Small intestine (tissue), 7 donors: ENCODE results near the gene SEC22C. TPM values are rescaled to one million over a fixed set of nuclear protein-coding genes. Genes with fewer than 3 reads are reported as not detected.

Experiments used
- DNase-seq, 2 donors: peaks; one replicate each; pipeline versions ENCODE4 v3.0.0 to v3.0.0-alpha.2; 2013
- FAIRE-seq: peaks from 2 replicates; lab custom pipeline; 2012; peaks lifted over from hg19 to GRCh38; lab: Jason Lieb, UNC
- H3K27ac ChIP-seq, 3 donors: one replicate each; pipeline ENCODE4 v1.5.1; 2013; ENCODE audit warnings: low read length in 2 of 3, mild to moderate bottlenecking in 2 of 3, control low read depth in 1 of 3, inconsistent platforms in 1 of 3, low read depth in 1 of 3, moderate library complexity in 1 of 3
- H3K27me3 ChIP-seq, 3 donors: one replicate each; pipeline ENCODE4 v1.6.1; 2013; ENCODE audit warnings: low read length in 3 of 3, inconsistent platforms in 1 of 3; ENCODE audit not compliant: control insufficient read depth in 3 of 3, insufficient read depth in 3 of 3
- H3K36me3 ChIP-seq, 3 donors: one replicate each; pipeline ENCODE4 v1.6.1; 2013; ENCODE audit warnings: low read length in 3 of 3, inconsistent platforms in 1 of 3, low read depth in 1 of 3, mild to moderate bottlenecking in 1 of 3, moderate library complexity in 1 of 3; ENCODE audit not compliant: control insufficient read depth in 3 of 3, insufficient read depth in 2 of 3
- H3K4me1 ChIP-seq, 3 donors: one replicate each; pipeline ENCODE4 v1.6.1; 2013; ENCODE audit warnings: low read length in 2 of 3, inconsistent platforms in 1 of 3, low read depth in 1 of 3, mild to moderate bottlenecking in 1 of 3, moderate library complexity in 1 of 3; ENCODE audit not compliant: control insufficient read depth in 3 of 3, insufficient read depth in 2 of 3
- H3K4me3 ChIP-seq, 3 donors: one replicate each; pipeline ENCODE4 v1.5.1; 2013; ENCODE audit warnings: low read length in 3 of 3, control low read depth in 1 of 3, inconsistent platforms in 1 of 3, low read depth in 1 of 3, mild to moderate bottlenecking in 1 of 3, moderate library complexity in 1 of 3
- H3K9me3 ChIP-seq, 2 donors: one replicate each; pipeline ENCODE4 v1.6.1; 2013; ENCODE audit warnings: low read depth in 1 of 2, low read length in 1 of 2; ENCODE audit not compliant: control insufficient read depth in 2 of 2, insufficient read depth in 1 of 2
- WGBS, 3 donors: extraction: QIAGEN DNeasy Blood & Tissue Kit; methylation state at CpG; one replicate each; pipeline ENCODE4 v1.1.7; 2013; 5-methylcytosine and 5-hydroxymethylcytosine counted together
- polyA plus RNA-seq, 4 donors: library from polyadenylated mRNA; stranded (reverse) in 3 of 4; unstranded in 1 of 4; fragments of 200-250 nt in 3 of 4; fragments of 120-200 nt in 1 of 4; gene quantifications; one replicate each; pipeline versions ENCODE4 v1.2.1 to v1.2.3, GENCODE V29; 2013
- donor health status: healthy with polysubstance abuse.
- donor health status: control.
- donor health status: control.
- donor health status: Bipolar disorder and iron deficiency.
- donor health status: healthy.

The SEC22C gene
- polyA plus RNA-seq, 4 donors, result 24.1 to 49.9 (median 39.5) TPM

DNA sequence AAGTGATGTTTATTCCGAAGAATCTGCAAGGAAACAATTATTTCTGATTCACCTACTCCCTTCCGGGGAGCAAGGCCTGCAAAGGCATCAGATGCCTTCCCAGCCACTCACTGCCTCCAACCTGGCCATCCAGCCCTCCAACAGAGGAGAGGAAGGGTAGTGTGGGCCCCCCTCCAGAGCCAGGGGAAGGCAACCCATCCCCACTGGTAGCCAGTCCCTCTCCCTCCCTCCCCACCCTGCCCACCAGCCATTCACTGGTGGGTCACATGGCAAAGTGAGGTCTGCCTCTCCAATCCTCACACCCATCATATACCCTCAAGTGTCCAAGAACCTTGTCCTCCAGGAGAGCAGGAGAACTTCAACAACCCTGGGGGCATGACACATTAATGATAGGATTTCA, 81.7 kb downstream of the SEC22C start:
- FAIRE-seq (no peak), DNase-seq (no peak)

DNA sequence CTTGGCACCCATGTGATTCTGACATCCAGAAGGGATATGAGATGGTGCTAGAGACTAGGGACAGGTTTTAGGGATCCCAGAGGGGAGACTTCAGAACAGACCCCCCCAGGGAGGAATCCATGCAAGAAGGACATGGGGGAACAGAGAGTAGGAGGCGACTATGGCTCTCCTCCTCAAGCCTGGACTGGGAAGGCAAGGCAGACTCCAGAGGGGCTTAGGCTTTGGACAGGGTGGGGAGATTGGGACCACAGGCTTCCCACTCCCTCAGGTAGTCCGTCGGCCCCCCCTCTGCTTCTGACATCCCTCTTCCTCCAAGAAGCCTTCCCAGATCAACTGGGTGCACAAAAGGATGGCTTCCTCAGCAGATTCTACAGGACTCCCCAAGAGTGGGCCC, 82.3 kb downstream of the SEC22C start:
- FAIRE-seq (no peak), DNase-seq (no peak)
- Histone ChIP-seq H3K27ac (no peak overlapping the region), H3K27me3 (peaks cover 0 to 21% (median 2%) of the 10 kb centered on the region in 3 donors), H3K4me1 (peaks cover 0 to 34% (median 0%) of the 10 kb centered on the region in 3 donors), H3K36me3 (peaks cover 0 to 7% (median 0%) of the 10 kb centered on the region in 3 donors), H3K9me3 (no peaks in the 10 kb centered on the region), H3K4me3 (no peak overlapping the region)
- 81 to 95% (median 88%) methylated on average over 3 of the region's 3 CpGs for WGBS, 3 donors

More for the DNA sequence above, 81.7 kb downstream of the SEC22C start:
- Histone ChIP-seq H3K9me3 (no peaks in the 10 kb centered on the region), H3K4me3 (no peak overlapping the region), H3K27ac (no peak overlapping the region), H3K36me3 (peaks cover 0 to 7% (median 0%) of the 10 kb centered on the region in 3 donors), H3K27me3 (peaks cover 0 to 21% (median 2%) of the 10 kb centered on the region in 3 donors), H3K4me1 (peaks cover 0 to 38% (median 0%) of the 10 kb centered on the region in 3 donors)
- 54 to 91% (median 68%) methylated on average over 2 of the region's 2 CpGs for WGBS, 3 donors

DNA sequence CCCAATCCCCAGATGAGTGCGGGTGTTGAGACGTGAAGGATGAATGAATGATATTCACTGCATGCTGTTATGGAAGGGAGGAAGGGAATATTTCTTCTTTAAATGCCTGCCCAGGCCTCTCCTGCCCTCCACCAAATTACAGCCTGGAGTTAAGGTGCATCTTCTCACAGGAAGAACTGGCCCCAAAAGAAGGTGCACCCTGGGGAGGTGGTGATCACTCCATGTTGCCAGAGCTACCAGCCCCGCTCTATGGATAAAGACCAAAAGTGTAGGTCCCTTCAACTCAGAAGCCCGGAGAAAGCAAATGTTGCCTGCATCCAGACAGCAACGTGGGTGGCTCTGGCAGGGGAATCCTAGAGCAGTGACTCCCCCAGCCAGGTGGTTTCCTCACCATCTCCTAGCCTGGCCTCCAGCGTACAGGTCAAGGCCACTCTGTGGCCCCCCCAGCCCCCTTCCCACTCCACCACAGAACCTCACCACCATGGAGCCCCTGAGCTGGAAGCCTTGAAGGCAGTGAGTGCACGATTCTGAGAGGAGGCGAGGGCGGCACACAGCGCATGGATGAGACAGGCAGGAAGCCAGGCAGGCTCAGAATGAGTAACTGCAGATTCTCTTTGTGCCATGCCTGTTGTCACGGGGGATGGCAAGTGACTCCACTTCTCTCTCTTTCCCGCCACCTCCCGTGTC, 82.8 kb downstream of the SEC22C start:
- H3K27ac ChIP-seq, result no peak overlapping the region
- H3K9me3 ChIP-seq, result no peaks in the 10 kb centered on the region
- H3K36me3 ChIP-seq, result peaks cover 0 to 2% (median 0%) of the 10 kb centered on the region in 3 donors
- DNase-seq (no peak), FAIRE-seq (no peak)
- peaks cover 0 to 21% (median 2%) of the 10 kb centered on the region in 3 donors for H3K27me3 ChIP-seq
- no peak overlapping the region for H3K4me3 ChIP-seq
- H3K4me1 ChIP-seq, result peaks cover 0 to 28% (median 0%) of the 10 kb centered on the region in 3 donors
- WGBS, 3 donors, result 81 to 91% (median 88%) methylated on average over 13 of the region's 13 CpGs

DNA sequence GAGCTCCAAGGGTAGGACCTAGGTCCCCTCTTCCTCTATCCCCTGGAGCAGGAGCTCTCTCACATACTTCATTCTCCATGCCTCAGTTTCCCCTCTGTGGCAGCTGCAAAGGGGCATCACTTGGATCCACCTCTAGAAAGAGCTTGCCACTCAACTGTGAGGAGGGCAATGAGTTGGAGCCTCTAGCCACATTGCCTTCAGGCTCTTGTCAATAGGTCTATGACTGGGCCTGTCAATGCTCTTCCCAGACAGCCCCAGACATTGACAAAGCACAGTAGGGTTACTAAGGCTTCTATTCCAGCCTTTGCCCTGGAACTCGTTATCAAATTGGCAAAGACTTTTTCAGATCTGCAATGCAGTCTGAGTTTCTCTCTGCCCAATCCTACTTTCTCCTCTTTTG, 83.7 kb downstream of the SEC22C start:
- Histone ChIP-seq H3K36me3 (no peaks in the 10 kb centered on the region), H3K4me3 (no peak overlapping the region), H3K9me3 (no peaks in the 10 kb centered on the region), H3K27me3 (peaks cover 0 to 21% (median 2%) of the 10 kb centered on the region in 3 donors), H3K27ac (no peak overlapping the region), H3K4me1 (peaks cover 0 to 23% (median 0%) of the 10 kb centered on the region in 3 donors)
- 10 to 38% (median 29%) methylated on average over 1 of the region's 1 CpG for WGBS, 3 donors
- DNase-seq, result no peak
- FAIRE-seq, result no peak

Other genes starting within 250 kb of the SEC22C start
- gene LYZL4, start 171.4 kb downstream of the SEC22C start, polyA plus RNA-seq, result not detected
- 100 to 1,000 TPM in 1 of 4 donors, 10 to 100 TPM in 3; 32.1 to 114 (median 75.8) TPM for gene VIPR1, start 79.3 kb downstream of the SEC22C start, polyA plus RNA-seq
- gene SS18L2, start 8.9 kb upstream of the SEC22C start, polyA plus RNA-seq, result 10 to 100 TPM; 41.9 to 87.9 (median 60.4) TPM
- gene NKTR, start 18.7 kb upstream of the SEC22C start, polyA plus RNA-seq, result 100 to 1,000 TPM in 1 of 4 donors, 10 to 100 TPM in 3; 11.3 to 122 (median 18.3) TPM
- 10 to 100 TPM in 1 of 4 donors, 1 to 10 TPM in 2, under 1 TPM in 1; 0.89 to 11.4 (median 7.8) TPM for gene ZBTB47, start 71.7 kb upstream of the SEC22C start, polyA plus RNA-seq
- gene KLHL40, start 103.6 kb upstream of the SEC22C start, polyA plus RNA-seq, result 1 to 10 TPM in 1 of 4 donors, under 1 TPM in 3; 0.01 to 1.1 (median 0.60) TPM
- gene HHATL, start 120.8 kb upstream of the SEC22C start, polyA plus RNA-seq, result 1 to 10 TPM in 2 of 4 donors, under 1 TPM in 2; 0.13 to 5.4 (median 1.2) TPM
- gene CCDC13, start 191.3 kb upstream of the SEC22C start, polyA plus RNA-seq, result 1 to 10 TPM in 1 of 4 donors, under 1 TPM in 3; 0.37 to 2.7 (median 0.66) TPM
- 100 to 1,000 TPM; 118 to 333 (median 255) TPM for gene HIGD1A, start 222.5 kb upstream of the SEC22C start, polyA plus RNA-seq
- 1 to 10 TPM in 2 of 4 donors, under 1 TPM in 2; 0.22 to 2.5 (median 1.3) TPM for gene ACKR2, start 227.5 kb upstream of the SEC22C start, polyA plus RNA-seq